SH-SY5Y (cell line): Measurements from ENCODE around the gene ACTC1.

Source experiments
- GATA2 ChIP-seq: IDR thresholded peaks from 2 replicates; pipeline ENCODE4 v1.6.1; 2011; ENCODE audit warnings: mild to moderate bottlenecking, low read depth, low read length
- GATA3 ChIP-seq: IDR thresholded peaks from 2 replicates; pipeline ENCODE4 v1.6.1; 2011; ENCODE audit warnings: low read depth, mild to moderate bottlenecking, low read length, moderate library complexity

DNA sequence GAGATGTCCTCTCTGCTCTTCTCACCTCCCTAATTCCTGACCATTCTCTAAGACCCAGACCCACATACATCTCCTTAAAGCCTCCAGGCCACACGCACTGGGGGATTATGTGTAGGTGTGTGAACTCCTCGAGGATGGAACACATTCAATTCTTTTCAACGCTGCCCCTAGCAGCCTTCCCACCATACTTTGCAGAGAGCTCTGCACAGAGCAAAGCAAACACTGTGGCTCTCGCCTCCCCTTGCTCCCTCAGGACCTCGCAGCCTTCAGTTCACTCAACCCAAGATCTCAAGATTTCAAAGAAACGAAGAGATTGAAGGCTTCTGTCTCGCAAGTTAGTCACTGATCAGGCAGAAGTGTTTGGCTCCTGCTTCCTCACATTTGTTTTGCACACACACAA is 6.0 kb downstream of the ACTC1 start:
- TF ChIP-seq GATA2 (no peak), GATA3 (no peak)
